Nephron (organoid): ENCODE data around the gene EFNB3.

Source experiments
- H3K27ac Mint-ChIP-seq, 3 experiments: 2 replicates each; pipeline ENCODE4 v1.8.0; 2020; ENCODE audit warnings: mixed read lengths in 3 of 3, mild to moderate bottlenecking in 2 of 3, moderate library complexity in 1 of 3
- H3K27me3 Mint-ChIP-seq: 2 replicates; pipeline ENCODE4 v1.8.0; 2021; ENCODE audit warnings: low read depth, mild to moderate bottlenecking, moderate library complexity, mixed read lengths
- H3K36me3 Mint-ChIP-seq: 2 replicates; pipeline ENCODE4 v1.8.0; 2020; ENCODE audit warnings: low read depth, mixed read lengths
- H3K4me1 Mint-ChIP-seq: 2 replicates; pipeline ENCODE4 v1.8.0; 2020; ENCODE audit warnings: mixed read lengths
- H3K4me3 Mint-ChIP-seq, 3 experiments: 2 replicates each; pipeline ENCODE4 v1.8.0; 2020; ENCODE audit warnings: mild to moderate bottlenecking in 3 of 3, mixed read lengths in 3 of 3, moderate library complexity in 2 of 3
- H3K9me3 Mint-ChIP-seq: 2 replicates; pipeline ENCODE4 v1.8.0; 2020; ENCODE audit warnings: mixed read lengths
- TF ChIP-seq, protein P1 (sequence below), 3 experiments: fragments of 200-600 bp; sonication (generic); IDR thresholded peaks; one replicate each; pipeline ENCODE4 v1.5.0; 2021; ENCODE audit warnings: antibody characterized with exemption in 3 of 3; ENCODE audit not compliant: unreplicated experiment in 3 of 3

EFNB3 gene

DNA sequence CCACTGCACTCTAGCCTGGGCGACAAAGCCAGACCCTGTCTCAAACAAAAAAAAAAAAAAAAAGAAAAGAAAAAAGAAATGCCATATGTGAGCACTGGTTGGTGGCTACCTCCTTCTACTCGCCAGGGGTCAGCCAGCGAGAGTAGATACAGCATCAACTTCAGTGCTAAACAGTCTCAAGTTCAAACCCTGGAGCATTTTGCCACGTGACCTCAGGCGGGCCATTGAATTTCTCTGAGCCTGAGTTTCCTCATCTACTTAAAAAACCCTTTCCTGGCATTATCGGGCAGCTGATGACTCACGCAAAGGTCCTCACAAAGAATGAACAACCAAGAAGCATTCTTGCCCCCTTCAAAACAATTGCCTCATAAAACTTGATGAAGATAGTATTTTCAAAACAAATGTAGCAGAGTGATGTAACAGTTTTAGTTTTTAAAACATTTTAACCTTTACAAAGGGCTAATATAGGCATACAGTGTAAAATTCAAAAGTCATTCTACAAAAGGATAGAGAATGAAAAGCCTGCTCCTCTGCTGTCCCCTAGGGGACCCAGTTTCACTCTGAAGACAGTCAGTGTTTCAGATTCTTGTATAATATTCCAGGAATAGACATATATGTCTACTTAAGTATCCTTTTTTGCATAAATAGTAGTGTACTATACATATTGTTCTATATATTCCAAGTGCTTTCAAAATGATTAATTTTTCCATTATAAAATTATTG, 40.9 kb downstream of the EFNB3 start:
- Mint-ChIP-seq H3K27ac (no peak overlapping the region), H3K27me3 (peaks cover 14% of the 10 kb centered on the region), H3K9me3 (peaks cover 4% of the 10 kb centered on the region), H3K4me1 (peaks cover 26% of the 10 kb centered on the region), H3K36me3 (no peaks in the 10 kb centered on the region), H3K4me3 (no peak overlapping the region)
- TF ChIP-seq, protein P1, sequence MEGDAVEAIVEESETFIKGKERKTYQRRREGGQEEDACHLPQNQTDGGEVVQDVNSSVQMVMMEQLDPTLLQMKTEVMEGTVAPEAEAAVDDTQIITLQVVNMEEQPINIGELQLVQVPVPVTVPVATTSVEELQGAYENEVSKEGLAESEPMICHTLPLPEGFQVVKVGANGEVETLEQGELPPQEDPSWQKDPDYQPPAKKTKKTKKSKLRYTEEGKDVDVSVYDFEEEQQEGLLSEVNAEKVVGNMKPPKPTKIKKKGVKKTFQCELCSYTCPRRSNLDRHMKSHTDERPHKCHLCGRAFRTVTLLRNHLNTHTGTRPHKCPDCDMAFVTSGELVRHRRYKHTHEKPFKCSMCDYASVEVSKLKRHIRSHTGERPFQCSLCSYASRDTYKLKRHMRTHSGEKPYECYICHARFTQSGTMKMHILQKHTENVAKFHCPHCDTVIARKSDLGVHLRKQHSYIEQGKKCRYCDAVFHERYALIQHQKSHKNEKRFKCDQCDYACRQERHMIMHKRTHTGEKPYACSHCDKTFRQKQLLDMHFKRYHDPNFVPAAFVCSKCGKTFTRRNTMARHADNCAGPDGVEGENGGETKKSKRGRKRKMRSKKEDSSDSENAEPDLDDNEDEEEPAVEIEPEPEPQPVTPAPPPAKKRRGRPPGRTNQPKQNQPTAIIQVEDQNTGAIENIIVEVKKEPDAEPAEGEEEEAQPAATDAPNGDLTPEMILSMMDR (IDR thresholded peaks at IDR 0.05; ENCODE audit: unreplicated experiment in 3 of 3), result no peak

DNA sequence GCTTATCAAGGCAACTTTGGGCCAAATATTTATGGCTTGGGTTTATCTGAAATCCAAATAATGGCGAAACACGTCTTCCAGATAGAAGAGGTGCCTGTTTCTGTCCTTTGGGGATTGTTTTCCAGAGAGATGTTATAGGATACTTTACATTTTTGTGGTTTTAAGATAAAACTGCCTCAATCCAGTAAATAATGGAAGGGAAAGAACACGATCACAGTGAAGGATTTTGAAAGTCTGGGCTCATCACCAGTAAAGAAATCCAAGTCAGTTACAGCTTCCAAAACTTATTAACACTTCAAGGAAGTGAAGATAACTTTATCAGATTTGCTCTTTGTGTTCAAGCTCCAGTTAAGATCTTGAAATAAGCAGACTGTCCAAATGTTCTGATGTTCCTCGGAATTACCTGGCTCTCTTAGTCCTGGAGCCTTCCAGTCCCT, 42.7 kb downstream of the EFNB3 start:
- Mint-ChIP-seq H3K27me3 (peaks cover 16% of the 10 kb centered on the region), H3K36me3 (no peaks in the 10 kb centered on the region)

DNA sequence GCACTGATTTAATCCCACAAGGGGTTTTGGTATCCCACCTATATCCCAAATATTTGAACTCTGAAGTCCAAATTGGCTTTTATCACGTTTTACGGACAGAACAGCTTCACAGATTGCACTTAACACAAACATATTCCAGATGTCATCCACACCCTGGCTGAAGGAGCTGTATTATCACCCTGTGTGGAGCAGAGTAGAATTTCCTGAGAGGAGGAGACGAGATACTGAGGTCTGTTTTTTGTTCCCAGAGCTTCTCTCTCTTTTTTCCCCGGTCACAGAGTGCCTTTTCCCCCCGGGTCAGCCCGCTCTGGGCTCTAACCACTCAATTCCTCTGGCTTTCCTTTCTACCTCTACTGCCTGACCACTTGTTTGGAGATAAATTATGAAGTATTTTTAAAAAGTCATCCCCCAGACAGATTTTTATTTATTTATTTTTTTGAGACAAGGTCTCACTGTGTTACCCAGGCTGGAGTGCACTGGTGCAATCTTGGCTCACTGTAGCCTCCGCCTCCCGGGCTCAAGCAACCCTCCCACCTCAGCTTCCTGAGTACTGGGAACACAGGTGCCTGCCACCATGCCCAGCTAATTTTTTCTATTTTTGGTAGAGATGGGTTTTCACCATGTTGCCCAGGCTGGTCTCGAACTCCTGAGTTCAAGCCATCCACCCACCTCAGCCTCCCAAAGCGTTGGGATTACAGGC, 43.2 kb downstream of the EFNB3 start:
- Mint-ChIP-seq H3K9me3 (peaks cover 4% of the 10 kb centered on the region), H3K4me3 (no peak overlapping the region), H3K27ac (peak overlapping the region; percentile 30 to 83 (median 59))

More for the DNA sequence above, 42.7 kb downstream of the EFNB3 start:
- peaks cover 4% of the 10 kb centered on the region for H3K9me3 Mint-ChIP-seq
- H3K27ac Mint-ChIP-seq, result peak overlapping the region in 2 of 3 experiments; percentile 9 to 83
- TF ChIP-seq, protein P1 (IDR thresholded peaks at IDR 0.05; ENCODE audit: unreplicated experiment in 3 of 3), result no peak
- peaks cover 26% of the 10 kb centered on the region for H3K4me1 Mint-ChIP-seq
- H3K4me3 Mint-ChIP-seq, result no peak overlapping the region

DNA sequence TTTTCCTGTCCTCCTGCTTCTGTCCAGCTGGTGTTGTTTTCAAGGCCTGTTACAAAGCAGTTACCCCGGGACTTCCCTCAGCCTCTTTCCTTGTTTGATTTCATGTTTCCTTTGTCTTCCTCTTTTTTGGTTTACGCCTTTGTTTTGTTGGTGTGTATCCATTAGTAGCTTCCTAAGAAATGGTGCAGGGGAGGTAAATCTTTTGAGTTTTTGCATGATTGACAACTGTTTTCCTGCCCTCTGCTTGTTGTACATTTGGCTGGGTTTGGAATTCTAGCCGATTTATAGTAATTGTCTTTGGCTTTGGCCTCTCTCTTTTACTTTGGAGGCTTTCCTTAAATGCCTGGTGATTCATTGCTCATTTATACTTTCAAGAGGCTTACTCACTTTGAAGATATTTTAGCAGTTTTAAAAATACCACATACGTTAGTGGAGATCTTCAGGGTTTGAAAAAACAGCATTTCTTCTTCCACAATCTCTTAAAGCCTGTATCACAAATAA, 45.4 kb downstream of the EFNB3 start:
- no peak overlapping the region for H3K27ac Mint-ChIP-seq
- peaks cover 12% of the 10 kb centered on the region for H3K27me3 Mint-ChIP-seq
- peaks cover 4% of the 10 kb centered on the region for H3K9me3 Mint-ChIP-seq
- no peaks in the 10 kb centered on the region for H3K36me3 Mint-ChIP-seq
- TF ChIP-seq, protein P1 (IDR thresholded peaks at IDR 0.05; ENCODE audit: unreplicated experiment in 3 of 3), result no peak
- H3K4me3 Mint-ChIP-seq, result peak overlapping the region in 1 of 3 experiments; percentile 3
- H3K4me1 Mint-ChIP-seq, result peaks cover 17% of the 10 kb centered on the region

More for the DNA sequence above, 43.2 kb downstream of the EFNB3 start:
- no peaks in the 10 kb centered on the region for H3K36me3 Mint-ChIP-seq
- H3K27me3 Mint-ChIP-seq, result peaks cover 15% of the 10 kb centered on the region
- TF ChIP-seq, protein P1 (IDR thresholded peaks at IDR 0.05; ENCODE audit: unreplicated experiment in 3 of 3), result no peak
- peaks cover 26% of the 10 kb centered on the region for H3K4me1 Mint-ChIP-seq

DNA sequence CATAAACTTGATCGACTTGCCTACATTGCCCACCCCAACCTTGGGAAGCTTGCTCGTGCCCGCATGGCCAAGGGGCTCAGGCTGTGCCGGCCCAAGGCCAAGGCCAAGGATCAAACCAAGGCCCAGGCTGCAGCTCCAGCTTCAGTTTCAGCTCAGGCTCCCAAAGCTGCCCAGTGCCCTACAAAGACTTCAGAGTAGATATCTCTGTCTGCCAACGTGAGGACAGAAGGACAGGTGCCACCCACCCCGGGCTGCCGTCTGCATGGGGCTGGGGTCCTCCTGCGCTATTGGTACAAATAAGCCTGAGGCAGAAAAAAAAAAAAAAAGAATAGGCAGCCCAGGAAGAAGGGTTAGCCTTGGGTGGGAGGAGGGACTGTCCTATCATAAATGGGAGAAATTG, 49.7 kb downstream of the EFNB3 start:
- Mint-ChIP-seq H3K4me3 (no peak overlapping the region), H3K9me3 (peaks cover 4% of the 10 kb centered on the region), H3K27me3 (peaks cover 9% of the 10 kb centered on the region), H3K36me3 (no peaks in the 10 kb centered on the region), H3K4me1 (peaks cover 4% of the 10 kb centered on the region), H3K27ac (no peak overlapping the region)
- TF ChIP-seq, protein P1 (IDR thresholded peaks at IDR 0.05; ENCODE audit: unreplicated experiment in 3 of 3), result no peak
